MM.1S (cell line): ENCODE data around the gene GFPT2.

Experiments used
- DNase-seq: peaks from one replicate; pipeline ENCODE4 v3.0.0-alpha.2; 2015
- H2AFZ ChIP-seq: fragments of 300-600 bp; sonication (generic); 2 replicates; pipeline ENCODE4 v1.6.0; 2016; ENCODE audit warnings: antibody characterized with exemption, low read length
- H3F3A ChIP-seq: fragments of 300-600 bp; sonication (generic); 2 replicates; pipeline ENCODE4 v1.6.1; 2016; ENCODE audit warnings: mild to moderate bottlenecking, antibody characterized with exemption, low read length, moderate library complexity, mixed read lengths; ENCODE audit not compliant: insufficient read depth
- H3K27ac ChIP-seq: fragments of 300-600 bp; sonication (generic); 2 replicates; pipeline ENCODE4 v1.5.1; 2016; ENCODE audit warnings: mild to moderate bottlenecking, low read length
- H3K27me3 ChIP-seq: fragments of 300-600 bp; sonication (generic); replicated peaks from 2 replicates; pipeline ENCODE4 v1.6.0; 2016; ENCODE audit warnings: low read length; ENCODE audit not compliant: insufficient read depth
- H3K36me3 ChIP-seq: fragments of 300-600 bp; sonication (generic); replicated peaks from 2 replicates; pipeline ENCODE4 v1.6.1; 2016; ENCODE audit warnings: mild to moderate bottlenecking, low read length, mixed read lengths; ENCODE audit not compliant: insufficient read depth
- H3K4me1 ChIP-seq: fragments of 300-600 bp; sonication (generic); 2 replicates; pipeline ENCODE4 v1.6.1; 2016; ENCODE audit warnings: low read length, mixed read lengths
- H3K4me2 ChIP-seq: fragments of 300-600 bp; sonication (generic); 2 replicates; pipeline ENCODE4 v1.6.0; 2016; ENCODE audit warnings: low read depth, low read length
- H3K4me3 ChIP-seq: fragments of 300-600 bp; sonication (generic); 2 replicates; pipeline ENCODE4 v1.5.1; 2016; ENCODE audit warnings: low read length, mixed read lengths
- H3K79me2 ChIP-seq: fragments of 300-600 bp; sonication (generic); 2 replicates; pipeline ENCODE4 v1.6.1; 2016; ENCODE audit warnings: mixed run types, low read length, mixed read lengths
- H3K9ac ChIP-seq: fragments of 300-600 bp; sonication (generic); 2 replicates; pipeline ENCODE4 v1.6.1; 2016; ENCODE audit warnings: low read length, mixed read lengths
- H3K9me2 ChIP-seq: fragments of 300-600 bp; sonication (generic); replicated peaks from 2 replicates; pipeline ENCODE4 v1.6.1; 2016; ENCODE audit warnings: mild to moderate bottlenecking, low read length, mixed read lengths; ENCODE audit not compliant: insufficient read depth
- H3K9me3 ChIP-seq: fragments of 300-600 bp; sonication (generic); replicated peaks from 2 replicates; pipeline ENCODE4 v1.6.1; 2016; ENCODE audit warnings: mild to moderate bottlenecking, low read length, mixed read lengths; ENCODE audit not compliant: insufficient read depth
- H4K20me1 ChIP-seq: fragments of 300-600 bp; sonication (generic); 2 replicates; pipeline ENCODE4 v1.6.1; 2016; ENCODE audit warnings: mild to moderate bottlenecking, low read length, moderate library complexity, mixed read lengths; ENCODE audit not compliant: insufficient read depth
- CTCF ChIP-seq: fragments of 300-600 bp; sonication (generic); IDR thresholded peaks from 2 replicates; pipeline ENCODE4 v1.5.1; 2016; ENCODE audit warnings: antibody characterized with exemption, low read length, mixed read lengths
- EZH2 ChIP-seq: fragments of 300-600 bp; sonication (generic); optimal IDR thresholded peaks from 2 replicates; pipeline ENCODE3; 2017; ENCODE audit warnings: low read depth, mild to moderate bottlenecking, antibody characterized with exemption, low read length, mixed read lengths
- EZH2phosphoT487 ChIP-seq: fragments of 300-600 bp; sonication (generic); IDR thresholded peaks from 2 replicates; pipeline ENCODE4 v1.6.1; 2018; ENCODE audit warnings: antibody characterized with exemption, low read length

The GFPT2 gene

DNA sequence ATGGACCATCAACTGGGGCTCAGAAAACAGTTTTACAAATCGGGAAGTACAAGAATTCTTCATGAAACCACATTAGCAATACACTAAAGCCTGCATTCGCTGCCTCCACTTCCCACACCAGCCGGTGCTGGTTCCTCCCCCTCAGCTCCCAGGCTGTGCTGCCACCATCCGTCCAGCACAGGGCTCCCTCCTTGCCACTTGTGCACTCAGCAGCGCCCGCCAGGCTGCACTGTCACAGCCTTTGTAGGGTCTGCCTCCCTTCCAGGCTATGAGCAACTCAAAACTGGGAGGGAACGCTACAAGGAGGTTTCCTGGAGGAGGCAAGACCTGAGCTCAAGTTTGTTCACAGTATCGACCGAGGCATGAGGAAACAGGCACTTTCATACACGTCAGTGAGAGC lies 69.0 kb downstream of the GFPT2 start:
- Histone ChIP-seq H3K9me2 (no peaks in the 10 kb centered on the region), H3K9ac (no peak overlapping the region), H3K79me2 (peaks cover 29% of the 10 kb centered on the region), H3K4me1 (no peaks in the 10 kb centered on the region), H3K27ac (no peak overlapping the region), H3K27me3 (no peaks in the 10 kb centered on the region), H3K36me3 (no peaks in the 10 kb centered on the region; the same call in 1 of the 2 replicates), H3K9me3 (no peaks in the 10 kb centered on the region), H2AFZ (no peak overlapping the region), H3K4me2 (no peak overlapping the region), H3F3A (no peaks in the 10 kb centered on the region), H4K20me1 (no peaks in the 10 kb centered on the region), H3K4me3 (no peak overlapping the region)
- TF ChIP-seq EZH2phosphoT487 (no peak), EZH2 (no peak), CTCF (no peak)
- no peak for DNase-seq

DNA sequence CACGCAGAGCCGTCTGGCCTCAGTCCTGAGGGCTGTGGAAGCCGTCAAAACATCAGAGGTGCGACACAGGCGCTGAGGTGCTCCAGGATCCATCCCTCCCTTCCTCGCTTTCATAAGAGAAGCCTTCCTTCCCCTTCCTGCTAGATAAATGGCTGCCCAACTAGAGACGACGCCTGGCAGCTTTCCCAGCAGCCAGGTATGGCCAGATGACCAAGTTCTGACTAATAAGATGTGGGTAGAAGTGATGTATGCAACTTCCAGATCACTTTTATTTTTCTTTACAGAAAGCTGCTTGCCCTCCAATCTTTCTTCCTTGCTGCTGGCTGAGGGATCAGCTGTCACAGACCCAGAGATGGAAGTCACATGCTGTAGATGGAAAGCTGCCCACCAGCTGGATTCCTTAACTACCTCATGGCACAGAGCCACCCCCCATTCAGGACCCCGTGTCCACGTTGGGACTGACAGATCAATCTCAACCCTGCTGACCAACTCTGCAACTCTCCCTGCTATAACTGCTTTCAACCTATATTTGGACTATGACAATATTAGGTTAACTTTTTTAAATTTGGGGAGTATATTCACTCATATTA lies 70.0 kb downstream of the GFPT2 start:
- no peaks in the 10 kb centered on the region for H3K9me2 ChIP-seq
- no peak overlapping the region for H3K27ac ChIP-seq

GRCh38 chr5:180282281-180282680 lies 70.9 kb downstream of the GFPT2 start:
- H3K79me2 ChIP-seq, result peaks cover 10% of the 10 kb centered on the region; the same call in 1 of the 2 replicates
- no peak overlapping the region for H3K4me2 ChIP-seq

More for the DNA sequence above, 70.0 kb downstream of the GFPT2 start:
- Histone ChIP-seq H3K79me2 (peaks cover 18% of the 10 kb centered on the region), H4K20me1 (no peaks in the 10 kb centered on the region), H3K9ac (no peak overlapping the region), H3K27me3 (no peaks in the 10 kb centered on the region), H2AFZ (no peak overlapping the region), H3K4me3 (no peak overlapping the region), H3K4me2 (no peak overlapping the region), H3F3A (no peaks in the 10 kb centered on the region), H3K9me3 (no peaks in the 10 kb centered on the region), H3K36me3 (no peaks in the 10 kb centered on the region; the same call in 1 of the 2 replicates), H3K4me1 (no peaks in the 10 kb centered on the region)
- no peak for DNase-seq
- TF ChIP-seq EZH2phosphoT487 (no peak), EZH2 (no peak), CTCF (no peak)

More at GRCh38 chr5:180282281-180282680, 70.9 kb downstream of the GFPT2 start:
- Histone ChIP-seq H3K9ac (no peak overlapping the region), H3K4me1 (no peaks in the 10 kb centered on the region), H3K9me2 (no peaks in the 10 kb centered on the region), H3K27ac (no peak overlapping the region), H2AFZ (no peak overlapping the region), H3K27me3 (no peaks in the 10 kb centered on the region), H3K9me3 (no peaks in the 10 kb centered on the region), H3K36me3 (peaks cover under 1% of the 10 kb centered on the region; the same call in 1 of the 2 replicates), H3K4me3 (no peak overlapping the region), H4K20me1 (no peaks in the 10 kb centered on the region), H3F3A (no peaks in the 10 kb centered on the region)
- TF ChIP-seq CTCF (no peak), EZH2 (no peak), EZH2phosphoT487 (no peak)
- DNase-seq, result no peak
